H1 (cell line): ENCODE data around the gene CMTM2. TPM values are rescaled to one million over a fixed set of nuclear protein-coding genes. Genes with fewer than 3 reads are reported as not detected.

ENCODE experiments used
- BCL11A ChIP-seq, 2 experiments: IDR thresholded peaks; one replicate each; pipeline ENCODE4 v1.6.1; 2011; ENCODE audit warnings: low read depth in 2 of 2, low read length in 2 of 2, mild to moderate bottlenecking in 2 of 2
- CTBP2 ChIP-seq: IDR thresholded peaks from 2 replicates; pipeline ENCODE4 v1.7.0; 2011; ENCODE audit warnings: borderline replicate concordance, mild to moderate bottlenecking, moderate library complexity, mixed read lengths, low read length; ENCODE audit not compliant: insufficient read depth, insufficient read length
- EGR1 ChIP-seq: IDR thresholded peaks from 2 replicates; pipeline ENCODE4 v1.6.1; 2011; ENCODE audit warnings: low read depth, low read length, borderline replicate concordance
- JUN ChIP-seq: IDR thresholded peaks from 2 replicates; pipeline ENCODE4 v1.6.1; 2011; ENCODE audit warnings: low read depth, mild to moderate bottlenecking, improper control_type of control experiment, low read length
- JUND ChIP-seq: IDR thresholded peaks from 2 replicates; pipeline ENCODE4 v1.6.1; 2011; ENCODE audit warnings: mild to moderate bottlenecking, improper control_type of control experiment, low read length
- KDM1A ChIP-seq: fragments of 200-600, 300-600 bp; sonication (generic); IDR thresholded peaks from 2 replicates; pipeline ENCODE4 v1.7.1; 2016; ENCODE audit warnings: mild to moderate bottlenecking, low read length, borderline replicate concordance
- NANOG ChIP-seq: IDR thresholded peaks from 2 replicates; pipeline ENCODE4 v1.6.1; 2011; ENCODE audit warnings: low read length, low read depth, mild to moderate bottlenecking, inconsistent platforms; ENCODE audit not compliant: insufficient read depth, poor library complexity, severe bottlenecking
- POLR2AphosphoS5 ChIP-seq: IDR thresholded peaks from 2 replicates; pipeline ENCODE4 v1.6.1; 2011; ENCODE audit warnings: low read depth, low read length
- RBBP5 ChIP-seq: IDR thresholded peaks from 2 replicates; pipeline ENCODE4 v1.7.1; 2012; ENCODE audit warnings: low read depth, mild to moderate bottlenecking, inconsistent platforms, low read length, moderate library complexity, borderline replicate concordance
- TBP ChIP-seq: IDR thresholded peaks from 2 replicates; pipeline ENCODE4 v1.6.1; 2011; ENCODE audit warnings: low read depth, low read length, improper control_type of control experiment
- ZNF274 ChIP-seq: IDR thresholded peaks from 2 replicates; pipeline ENCODE4 v1.7.0; 2012; ENCODE audit warnings: low read length, borderline replicate concordance; ENCODE audit errors: extremely low read depth
- polyA plus RNA-seq, 7 experiments: library from polyadenylated mRNA; depleted of rRNA in 3 of 7; stranded (reverse) in 5 of 7; unstranded in 2 of 7; fragments of >200 nt in 5 of 7; fragments of 200-250 nt in 2 of 7; gene quantifications; 1 replicate in 5 of 7; 2 replicates in 1 of 7; 4 replicates in 1 of 7; pipeline versions ENCODE4 v1.2.1 to v1.2.3, GENCODE V29; 2011 to 2013; ENCODE audit warnings: missing spikeins in 2 of 7, mixed read lengths in 2 of 7
- total RNA-seq: library from RNA; stranded (reverse); fragmentation: NEBNext Ultra II Directional; extraction: Animal tissue kit (Norgen Biotek cat#: 25700); gene quantifications from 2 replicates; pipeline ENCODE4 v1.2.1, GENCODE V29; 2021
- TF ChIP-seq, protein P1 (sequence below): fragments of 300-600 bp; sonication (generic); IDR thresholded peaks from 2 replicates; pipeline ENCODE4 v1.7.1; 2012; ENCODE audit warnings: low read length, moderate library complexity, mild to moderate bottlenecking, inconsistent platforms; ENCODE audit not compliant: insufficient replicate concordance

The CMTM2 gene
- total and polyA plus RNA-seq, 2 of the 8 experiments (the other 6 are each of a cell fraction or from before 2014, with no cell fraction given), result not detected

DNA sequence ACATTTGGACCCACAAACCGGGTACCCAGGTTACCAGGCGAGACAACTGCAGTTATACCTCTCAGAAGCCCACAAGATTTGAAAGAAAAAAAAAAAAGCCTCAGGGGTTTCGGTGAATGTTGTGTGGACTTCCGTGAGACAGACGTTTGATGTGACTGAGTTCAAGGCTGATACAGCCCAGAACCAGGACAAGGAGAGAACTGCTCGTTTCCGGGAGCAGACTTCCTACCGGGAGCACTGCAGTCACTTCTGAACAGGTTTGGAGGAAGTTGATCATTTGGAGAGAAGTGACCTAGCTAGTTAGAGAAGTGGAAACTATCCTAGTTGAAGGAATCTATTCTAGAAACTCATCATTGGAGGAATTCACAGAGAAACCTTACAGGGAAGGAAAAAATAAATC, 26.0 kb upstream of the CMTM2 start (continued):
- TF ChIP-seq, protein P1, sequence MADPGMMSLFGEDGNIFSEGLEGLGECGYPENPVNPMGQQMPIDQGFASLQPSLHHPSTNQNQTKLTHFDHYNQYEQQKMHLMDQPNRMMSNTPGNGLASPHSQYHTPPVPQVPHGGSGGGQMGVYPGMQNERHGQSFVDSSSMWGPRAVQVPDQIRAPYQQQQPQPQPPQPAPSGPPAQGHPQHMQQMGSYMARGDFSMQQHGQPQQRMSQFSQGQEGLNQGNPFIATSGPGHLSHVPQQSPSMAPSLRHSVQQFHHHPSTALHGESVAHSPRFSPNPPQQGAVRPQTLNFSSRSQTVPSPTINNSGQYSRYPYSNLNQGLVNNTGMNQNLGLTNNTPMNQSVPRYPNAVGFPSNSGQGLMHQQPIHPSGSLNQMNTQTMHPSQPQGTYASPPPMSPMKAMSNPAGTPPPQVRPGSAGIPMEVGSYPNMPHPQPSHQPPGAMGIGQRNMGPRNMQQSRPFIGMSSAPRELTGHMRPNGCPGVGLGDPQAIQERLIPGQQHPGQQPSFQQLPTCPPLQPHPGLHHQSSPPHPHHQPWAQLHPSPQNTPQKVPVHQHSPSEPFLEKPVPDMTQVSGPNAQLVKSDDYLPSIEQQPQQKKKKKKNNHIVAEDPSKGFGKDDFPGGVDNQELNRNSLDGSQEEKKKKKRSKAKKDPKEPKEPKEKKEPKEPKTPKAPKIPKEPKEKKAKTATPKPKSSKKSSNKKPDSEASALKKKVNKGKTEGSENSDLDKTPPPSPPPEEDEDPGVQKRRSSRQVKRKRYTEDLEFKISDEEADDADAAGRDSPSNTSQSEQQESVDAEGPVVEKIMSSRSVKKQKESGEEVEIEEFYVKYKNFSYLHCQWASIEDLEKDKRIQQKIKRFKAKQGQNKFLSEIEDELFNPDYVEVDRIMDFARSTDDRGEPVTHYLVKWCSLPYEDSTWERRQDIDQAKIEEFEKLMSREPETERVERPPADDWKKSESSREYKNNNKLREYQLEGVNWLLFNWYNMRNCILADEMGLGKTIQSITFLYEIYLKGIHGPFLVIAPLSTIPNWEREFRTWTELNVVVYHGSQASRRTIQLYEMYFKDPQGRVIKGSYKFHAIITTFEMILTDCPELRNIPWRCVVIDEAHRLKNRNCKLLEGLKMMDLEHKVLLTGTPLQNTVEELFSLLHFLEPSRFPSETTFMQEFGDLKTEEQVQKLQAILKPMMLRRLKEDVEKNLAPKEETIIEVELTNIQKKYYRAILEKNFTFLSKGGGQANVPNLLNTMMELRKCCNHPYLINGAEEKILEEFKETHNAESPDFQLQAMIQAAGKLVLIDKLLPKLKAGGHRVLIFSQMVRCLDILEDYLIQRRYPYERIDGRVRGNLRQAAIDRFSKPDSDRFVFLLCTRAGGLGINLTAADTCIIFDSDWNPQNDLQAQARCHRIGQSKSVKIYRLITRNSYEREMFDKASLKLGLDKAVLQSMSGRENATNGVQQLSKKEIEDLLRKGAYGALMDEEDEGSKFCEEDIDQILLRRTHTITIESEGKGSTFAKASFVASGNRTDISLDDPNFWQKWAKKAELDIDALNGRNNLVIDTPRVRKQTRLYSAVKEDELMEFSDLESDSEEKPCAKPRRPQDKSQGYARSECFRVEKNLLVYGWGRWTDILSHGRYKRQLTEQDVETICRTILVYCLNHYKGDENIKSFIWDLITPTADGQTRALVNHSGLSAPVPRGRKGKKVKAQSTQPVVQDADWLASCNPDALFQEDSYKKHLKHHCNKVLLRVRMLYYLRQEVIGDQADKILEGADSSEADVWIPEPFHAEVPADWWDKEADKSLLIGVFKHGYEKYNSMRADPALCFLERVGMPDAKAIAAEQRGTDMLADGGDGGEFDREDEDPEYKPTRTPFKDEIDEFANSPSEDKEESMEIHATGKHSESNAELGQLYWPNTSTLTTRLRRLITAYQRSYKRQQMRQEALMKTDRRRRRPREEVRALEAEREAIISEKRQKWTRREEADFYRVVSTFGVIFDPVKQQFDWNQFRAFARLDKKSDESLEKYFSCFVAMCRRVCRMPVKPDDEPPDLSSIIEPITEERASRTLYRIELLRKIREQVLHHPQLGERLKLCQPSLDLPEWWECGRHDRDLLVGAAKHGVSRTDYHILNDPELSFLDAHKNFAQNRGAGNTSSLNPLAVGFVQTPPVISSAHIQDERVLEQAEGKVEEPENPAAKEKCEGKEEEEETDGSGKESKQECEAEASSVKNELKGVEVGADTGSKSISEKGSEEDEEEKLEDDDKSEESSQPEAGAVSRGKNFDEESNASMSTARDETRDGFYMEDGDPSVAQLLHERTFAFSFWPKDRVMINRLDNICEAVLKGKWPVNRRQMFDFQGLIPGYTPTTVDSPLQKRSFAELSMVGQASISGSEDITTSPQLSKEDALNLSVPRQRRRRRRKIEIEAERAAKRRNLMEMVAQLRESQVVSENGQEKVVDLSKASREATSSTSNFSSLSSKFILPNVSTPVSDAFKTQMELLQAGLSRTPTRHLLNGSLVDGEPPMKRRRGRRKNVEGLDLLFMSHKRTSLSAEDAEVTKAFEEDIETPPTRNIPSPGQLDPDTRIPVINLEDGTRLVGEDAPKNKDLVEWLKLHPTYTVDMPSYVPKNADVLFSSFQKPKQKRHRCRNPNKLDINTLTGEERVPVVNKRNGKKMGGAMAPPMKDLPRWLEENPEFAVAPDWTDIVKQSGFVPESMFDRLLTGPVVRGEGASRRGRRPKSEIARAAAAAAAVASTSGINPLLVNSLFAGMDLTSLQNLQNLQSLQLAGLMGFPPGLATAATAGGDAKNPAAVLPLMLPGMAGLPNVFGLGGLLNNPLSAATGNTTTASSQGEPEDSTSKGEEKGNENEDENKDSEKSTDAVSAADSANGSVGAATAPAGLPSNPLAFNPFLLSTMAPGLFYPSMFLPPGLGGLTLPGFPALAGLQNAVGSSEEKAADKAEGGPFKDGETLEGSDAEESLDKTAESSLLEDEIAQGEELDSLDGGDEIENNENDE, result no peak
- no peak for TF ChIP-seq JUND
- TF ChIP-seq BCL11A (IDR thresholded peaks at IDR 0.05; ENCODE audit: low read depth in 2 of 2, low read length in 2 of 2), result no peak
- no peak for TF ChIP-seq CTBP2
- TF ChIP-seq RBBP5, result no peak
- no peak for TF ChIP-seq POLR2AphosphoS5
- no peak for TF ChIP-seq ZNF274
- no peak for TF ChIP-seq TBP
- no peak for TF ChIP-seq KDM1A
- TF ChIP-seq NANOG, result no peak
- TF ChIP-seq EGR1, result no peak
- TF ChIP-seq JUN, result no peak
